Duodenal mucosa (tissue), 2 donors: ENCODE measurements around the gene EQTN.
"Not testable (repeated sequence)": the region's sequence is repeated elsewhere in the genome, so short reads cannot be mapped to it uniquely, and the experiment has no call there.

Experiments used
- H3K27ac ChIP-seq: one replicate; pipeline ENCODE4 v1.7.0; 2013; ENCODE audit warnings: low read depth, low read length
- H3K27me3 ChIP-seq, 2 donors: one replicate each; pipeline ENCODE4 v1.7.0; 2013; ENCODE audit warnings: low read length in 2 of 2, control low read depth in 1 of 2; ENCODE audit not compliant: insufficient read depth in 2 of 2, control insufficient read depth in 1 of 2
- H3K36me3 ChIP-seq, 2 donors: one replicate each; pipeline ENCODE4 v1.7.0; 2013; ENCODE audit warnings: low read length in 2 of 2, control low read depth in 1 of 2; ENCODE audit not compliant: insufficient read depth in 2 of 2, control insufficient read depth in 1 of 2
- H3K4me1 ChIP-seq, 2 donors: one replicate each; pipeline ENCODE4 v1.7.0; 2013; ENCODE audit warnings: low read length in 2 of 2, control low read depth in 1 of 2; ENCODE audit not compliant: insufficient read depth in 2 of 2, control insufficient read depth in 1 of 2
- H3K4me3 ChIP-seq, 2 donors: one replicate each; pipeline ENCODE4 v1.7.0; 2013; ENCODE audit warnings: low read length in 2 of 2, low read depth in 1 of 2
- H3K9ac ChIP-seq, 2 donors: one replicate each; pipeline ENCODE4 v1.7.0; 2013; ENCODE audit warnings: low read length in 2 of 2, low read depth in 1 of 2
- H3K9me3 ChIP-seq, 2 donors: one replicate each; pipeline ENCODE4 v1.7.0; 2013; ENCODE audit warnings: low read length in 2 of 2, control low read depth in 1 of 2; ENCODE audit not compliant: control insufficient read depth in 1 of 2

Gene EQTN

GRCh38 chr9:27276193-27277030 is 20.5 kb downstream of the EQTN start:
- H3K9ac ChIP-seq, result no peak overlapping the region
- no peaks in the 10 kb centered on the region for H3K36me3 ChIP-seq
- H3K9me3 ChIP-seq, result no peaks in the 10 kb centered on the region
- H3K27me3 ChIP-seq, result no peaks in the 10 kb centered on the region
- H3K4me3 ChIP-seq, result no peak overlapping the region
- peaks cover 11% of the 10 kb centered on the region in 2 donors for H3K4me1 ChIP-seq
- no peak overlapping the region for H3K27ac ChIP-seq

- H3K27ac ChIP-seq, result no peak overlapping the region
- H3K9ac ChIP-seq, result no peak overlapping the region
- H3K36me3 ChIP-seq, result no peaks in the 10 kb centered on the region
Measured at GRCh38 chr9:27273186-27273585, 23.8 kb downstream of the EQTN start.

GRCh38 chr9:27272103-27272502 is 24.8 kb downstream of the EQTN start:
- no peaks in the 10 kb centered on the region for H3K4me1 ChIP-seq

More at GRCh38 chr9:27273186-27273585, 23.8 kb downstream of the EQTN start:
- no peak overlapping the region for H3K4me3 ChIP-seq
- no peaks in the 10 kb centered on the region for H3K4me1 ChIP-seq
- no peaks in the 10 kb centered on the region for H3K27me3 ChIP-seq
- H3K9me3 ChIP-seq, result no peaks in the 10 kb centered on the region

GRCh38 chr9:27261517-27262211 is 35.3 kb downstream of the EQTN start:
- no peaks in the 10 kb centered on the region for H3K9me3 ChIP-seq
- no peak overlapping the region for H3K27ac ChIP-seq
- no peaks in the 10 kb centered on the region for H3K27me3 ChIP-seq
- no peak overlapping the region for H3K4me3 ChIP-seq
- H3K4me1 ChIP-seq, result no peaks in the 10 kb centered on the region
- H3K9ac ChIP-seq, result no peak overlapping the region
- no peaks in the 10 kb centered on the region for H3K36me3 ChIP-seq

More at GRCh38 chr9:27272103-27272502, 24.8 kb downstream of the EQTN start:
- H3K9me3 ChIP-seq, result no peaks in the 10 kb centered on the region
- H3K9ac ChIP-seq, result no peak overlapping the region
- no peak overlapping the region for H3K27ac ChIP-seq
- no peaks in the 10 kb centered on the region for H3K36me3 ChIP-seq
- H3K27me3 ChIP-seq, result no peaks in the 10 kb centered on the region
- no peak overlapping the region for H3K4me3 ChIP-seq

GRCh38 chr9:27260789-27261516 is 36.0 kb downstream of the EQTN start:
- Histone ChIP-seq H3K9me3 (no peaks in the 10 kb centered on the region), H3K27ac (no peak overlapping the region), H3K4me1 (no peaks in the 10 kb centered on the region), H3K27me3 (no peaks in the 10 kb centered on the region), H3K9ac (no peak overlapping the region), H3K36me3 (no peaks in the 10 kb centered on the region), H3K4me3 (no peak overlapping the region)

- Histone ChIP-seq H3K27me3 (no peaks in the 10 kb centered on the region), H3K9me3 (no peaks in the 10 kb centered on the region), H3K9ac (no peak overlapping the region), H3K27ac (no peak overlapping the region), H3K4me1 (no peaks in the 10 kb centered on the region), H3K36me3 (no peaks in the 10 kb centered on the region), H3K4me3 (no peak overlapping the region)
Measured at GRCh38 chr9:27258662-27259061, 38.3 kb downstream of the EQTN start.

GRCh38 chr9:27248702-27249101 is 48.2 kb downstream of the EQTN start:
- Histone ChIP-seq H3K9ac (no peak overlapping the region), H3K27ac (no peak overlapping the region), H3K36me3 (no peaks in the 10 kb centered on the region), H3K27me3 (no peaks in the 10 kb centered on the region), H3K4me1 (no peaks in the 10 kb centered on the region), H3K9me3 (no peaks in the 10 kb centered on the region), H3K4me3 (no peak overlapping the region)

- H3K9me3 ChIP-seq, result no peaks in the 10 kb centered on the region
- no peak overlapping the region for H3K27ac ChIP-seq
- H3K36me3 ChIP-seq, result no peaks in the 10 kb centered on the region
- H3K4me1 ChIP-seq, result no peaks in the 10 kb centered on the region
- H3K9ac ChIP-seq, result no peak overlapping the region
- no peaks in the 10 kb centered on the region for H3K27me3 ChIP-seq
- no peak overlapping the region for H3K4me3 ChIP-seq
Measured at GRCh38 chr9:27247756-27248155, 49.2 kb downstream of the EQTN start.

GRCh38 chr9:27239648-27240047 is 57.3 kb downstream of the EQTN start:
- H3K4me1 ChIP-seq, H3K9ac ChIP-seq, H3K36me3 ChIP-seq, H3K27ac ChIP-seq, H3K9me3 ChIP-seq, H3K27me3 ChIP-seq, H3K4me3 ChIP-seq: not testable (repeated sequence)
